Hematopoietic multipotent progenitor cell treated with erythropoietin and hydrocortisone succinate and interleukin-3 and kit ligand, for 6 days (in vitro differentiated cells): ENCODE data around the gene HMGA1.
A peak's percentile ranks its signal among the peaks of the same experiment; 100 is the strongest.

Source experiments
- DNase-seq: peaks from one replicate; pipeline ENCODE4 v3.0.0-alpha.2; 2015

The HMGA1 gene

DNA sequence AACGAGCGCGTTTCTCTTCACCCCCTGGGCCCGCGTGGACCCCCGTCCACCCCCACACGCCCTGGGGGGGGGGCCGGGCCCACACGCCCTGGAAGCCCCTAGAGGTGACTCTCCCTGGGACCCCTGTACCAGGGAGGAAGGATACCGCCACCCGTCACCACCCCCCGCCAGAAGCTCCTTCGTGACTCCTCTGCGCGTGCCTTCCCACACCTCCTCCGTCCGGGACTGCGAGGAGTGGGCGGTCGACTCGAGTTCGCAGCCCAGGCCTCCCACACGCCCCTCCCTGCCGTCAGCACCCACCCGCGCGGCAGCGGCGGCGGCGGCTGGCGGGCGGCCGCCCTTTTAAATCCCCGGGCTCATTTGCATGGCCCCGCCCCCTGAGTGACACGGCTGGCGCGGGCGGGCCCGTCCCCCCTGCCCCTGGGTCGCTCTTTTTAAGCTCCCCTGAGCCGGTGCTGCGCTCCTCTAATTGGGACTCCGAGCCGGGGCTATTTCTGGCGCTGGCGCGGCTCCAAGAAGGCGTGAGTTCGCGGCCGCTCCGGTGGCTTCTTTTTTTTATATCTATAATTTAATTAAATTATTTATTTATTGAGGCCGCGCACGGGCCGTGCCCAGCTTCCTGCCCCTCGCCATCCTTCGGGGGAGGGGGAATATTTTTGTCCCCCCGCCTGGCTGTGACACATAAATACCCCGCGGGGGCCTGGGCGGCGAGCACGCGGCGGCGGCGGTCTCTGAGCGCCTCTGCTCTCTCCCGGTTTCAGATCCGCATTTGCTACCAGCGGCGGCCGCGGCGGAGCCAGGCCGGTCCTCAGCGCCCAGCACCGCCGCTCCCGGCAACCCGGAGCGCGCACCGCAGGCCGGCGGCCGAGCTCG is at the start of gene HMGA1:
Gene HMGA1, plus strand, starts transcription at position 431 of the 873 bp plus-strand sequence. CDS start 3,908 bp downstream, outside the sequence.
- peak; percentile 97 for DNase-seq

DNA sequence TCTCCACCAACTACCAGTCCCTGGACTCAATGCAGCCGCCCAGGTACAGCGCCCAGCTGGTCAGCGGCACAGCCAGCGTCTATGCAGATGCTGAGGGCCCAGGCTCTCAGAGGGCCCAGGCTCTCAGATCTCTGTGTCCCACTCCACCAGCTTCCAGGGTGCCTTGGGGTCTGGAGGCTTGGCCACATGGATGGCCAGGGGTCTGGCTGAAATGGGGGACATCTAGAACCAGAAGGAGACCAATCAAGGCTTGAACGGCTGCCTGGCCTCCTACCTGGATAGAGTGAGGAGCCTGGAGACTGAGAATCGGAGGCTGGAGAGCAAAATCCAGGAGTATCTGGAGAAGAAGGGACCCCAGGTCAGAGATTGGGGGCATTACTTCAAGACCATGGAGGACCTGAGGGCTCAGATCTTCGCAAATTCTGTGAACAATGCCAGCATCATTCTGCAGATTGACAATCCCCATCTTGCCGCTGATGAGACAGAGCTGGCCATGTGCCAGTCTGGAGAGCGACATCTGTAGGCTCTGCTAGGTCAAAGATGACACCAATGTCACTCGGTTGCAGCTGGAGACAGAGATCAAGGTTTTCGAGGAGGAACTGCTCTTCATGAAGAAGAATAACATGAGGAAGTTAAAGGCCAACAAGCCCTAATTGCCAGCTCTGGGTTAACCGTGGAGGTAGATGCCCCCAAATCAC is 46.7 kb upstream of the HMGA1 start:
- peak; percentile 76 for DNase-seq

- no peak for DNase-seq
Observed at GRCh38 chr6:34190504-34191122, 46.1 kb upstream of the HMGA1 start.

GRCh38 chr6:34194772-34195171 is 41.9 kb upstream of the HMGA1 start:
- no peak for DNase-seq

DNA sequence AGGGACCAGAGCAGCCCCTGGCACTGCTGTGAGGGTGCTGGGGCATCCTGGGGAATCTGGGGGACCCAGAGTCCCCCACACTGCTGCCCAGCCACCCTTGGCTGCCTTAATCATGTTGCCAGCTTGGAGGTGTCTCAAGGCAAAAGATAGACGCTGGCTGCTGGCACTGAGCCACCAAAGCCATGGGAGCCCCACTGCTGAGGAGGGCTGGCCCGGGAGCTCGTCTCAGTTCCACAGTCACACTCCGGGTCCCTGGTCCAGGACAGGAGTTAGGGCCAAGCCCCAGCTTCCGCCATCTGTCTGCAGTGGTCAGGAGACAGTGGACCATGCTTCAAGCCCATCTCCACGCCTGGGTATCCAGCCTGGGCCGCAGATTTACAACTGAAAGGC is 41.0 kb upstream of the HMGA1 start:
- DNase-seq: no peak

DNA sequence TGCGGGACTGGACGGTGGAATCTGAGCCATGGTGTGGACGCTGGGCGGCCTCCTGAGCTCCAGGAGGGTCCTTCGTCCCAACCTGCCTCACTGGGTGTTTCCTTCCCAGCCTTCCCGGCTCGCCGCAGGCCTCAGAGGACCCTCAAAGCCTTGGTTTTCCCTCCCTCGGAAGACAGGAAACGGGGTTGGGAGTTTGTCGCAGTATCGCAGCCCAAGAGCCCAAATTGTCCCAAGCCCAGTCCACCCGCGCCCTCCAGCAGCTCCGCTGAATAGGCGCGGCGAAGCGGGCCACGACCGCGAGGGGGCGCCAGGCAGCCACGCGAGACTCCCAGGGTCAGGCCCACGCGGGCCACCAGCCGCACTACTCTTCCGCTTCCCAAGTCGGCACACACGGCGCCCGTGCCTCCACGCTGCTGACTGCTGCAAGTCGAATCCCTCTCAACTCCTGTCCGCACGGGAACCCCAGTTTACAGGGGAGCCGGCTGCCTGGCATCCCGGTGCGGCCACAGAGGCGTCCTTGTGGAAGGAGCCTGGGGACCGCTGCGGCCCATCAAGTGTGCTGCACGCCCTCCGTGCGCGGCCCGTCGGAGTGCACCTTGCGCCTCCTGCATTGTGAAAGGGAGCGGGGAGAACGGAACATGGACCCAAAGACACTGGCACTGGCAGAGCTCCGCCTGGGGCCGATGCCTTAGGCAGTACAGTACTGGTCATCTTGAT is 40.4 kb upstream of the HMGA1 start:
- peak; percentile 86 for DNase-seq

DNA sequence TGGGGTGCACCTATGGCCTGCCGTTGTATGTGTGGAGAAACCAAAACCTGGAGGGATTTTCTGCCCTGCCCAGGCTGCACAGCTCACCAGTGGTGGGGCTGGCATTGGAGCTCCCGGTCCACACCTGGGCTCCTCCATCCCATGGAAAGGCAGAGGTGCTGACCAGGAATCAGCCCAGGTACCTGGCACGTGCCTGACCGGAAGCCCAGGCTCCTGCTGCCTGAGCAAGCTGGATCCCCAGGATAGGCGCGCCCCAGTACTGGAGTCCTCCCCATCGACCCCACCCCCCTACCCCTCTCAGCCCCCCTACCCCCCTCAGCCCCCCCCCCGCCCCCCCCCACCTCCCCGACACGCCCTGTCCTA is 39.9 kb upstream of the HMGA1 start:
- no peak for DNase-seq

GRCh38 chr6:34200340-34200971 is 36.2 kb upstream of the HMGA1 start:
- no peak for DNase-seq

DNA sequence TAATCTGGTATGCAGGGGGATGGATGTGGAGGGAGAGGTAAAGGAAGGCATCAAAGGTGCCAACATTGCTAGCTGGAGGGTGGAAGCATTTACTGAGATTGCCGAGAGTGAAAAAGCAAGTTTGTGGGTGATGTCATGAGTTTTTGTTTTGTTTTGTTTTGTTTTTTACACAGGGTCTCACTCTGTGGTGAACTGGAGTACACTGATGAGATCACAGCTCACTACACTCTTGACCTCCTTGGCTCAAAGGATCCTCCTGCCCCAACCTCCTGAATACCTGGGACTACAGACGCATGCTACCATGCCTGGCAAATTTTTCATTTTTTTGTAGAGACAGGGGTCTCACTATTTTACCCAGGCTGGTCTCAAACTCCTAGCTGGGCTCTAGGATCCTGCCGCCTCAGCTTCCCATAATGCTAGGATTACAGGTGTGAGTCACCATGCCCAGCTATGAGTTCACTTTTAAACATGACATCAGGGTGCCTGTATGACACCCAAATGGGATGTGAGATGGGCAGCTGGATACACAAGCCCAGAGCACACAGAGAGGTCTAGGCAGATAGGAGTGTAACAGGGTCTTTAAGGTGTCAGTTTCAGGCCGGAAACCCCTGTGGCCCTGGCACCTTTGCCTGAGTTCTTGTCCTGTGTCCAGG is 35.1 kb upstream of the HMGA1 start:
- no peak for DNase-seq

DNA sequence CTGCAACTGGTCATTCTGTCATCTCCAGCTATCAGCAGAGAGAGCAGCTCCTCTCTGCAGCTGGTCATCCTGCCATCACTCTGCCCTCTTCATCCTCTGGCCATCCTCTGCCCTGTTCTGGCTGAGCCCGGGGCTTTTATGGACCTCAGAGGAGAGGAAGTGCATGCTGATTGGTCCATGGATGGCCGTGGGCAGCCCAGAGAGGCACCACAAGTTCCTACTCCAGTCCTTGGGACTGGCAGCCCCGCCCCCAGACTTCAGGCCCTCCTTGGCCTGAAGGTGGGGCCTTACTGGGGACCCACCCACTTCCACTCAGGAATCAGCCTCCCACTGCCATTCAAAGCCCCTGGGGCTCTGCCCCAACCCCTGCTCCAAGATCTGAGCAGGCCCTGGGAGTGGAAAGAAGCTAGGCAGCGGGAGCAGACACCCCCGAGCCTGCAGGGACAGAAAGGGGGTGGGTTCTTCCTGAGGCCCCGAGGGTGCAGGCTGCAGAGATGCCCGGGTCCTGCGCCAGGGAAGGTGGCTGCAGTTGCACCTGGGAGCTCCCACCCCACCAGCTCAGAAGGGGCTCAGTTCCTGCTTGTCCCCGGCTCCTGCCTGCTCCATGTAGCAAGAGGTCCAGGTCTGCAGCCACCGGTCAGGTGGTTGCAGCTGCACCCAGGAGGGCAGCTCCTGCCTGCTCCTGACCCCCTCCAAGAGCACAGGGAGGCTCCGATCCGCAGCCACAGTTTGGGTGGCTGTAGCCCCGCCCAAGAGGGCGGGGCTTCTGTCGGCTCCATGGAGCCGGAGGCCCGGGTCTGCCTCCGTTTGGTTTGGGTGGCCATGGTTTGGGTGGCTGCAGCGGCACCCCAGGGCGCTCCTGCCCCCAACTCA is 34.1 kb upstream of the HMGA1 start:
- no peak for DNase-seq

GRCh38 chr6:34204693-34205092 is 32.0 kb upstream of the HMGA1 start:
- no peak for DNase-seq

DNA sequence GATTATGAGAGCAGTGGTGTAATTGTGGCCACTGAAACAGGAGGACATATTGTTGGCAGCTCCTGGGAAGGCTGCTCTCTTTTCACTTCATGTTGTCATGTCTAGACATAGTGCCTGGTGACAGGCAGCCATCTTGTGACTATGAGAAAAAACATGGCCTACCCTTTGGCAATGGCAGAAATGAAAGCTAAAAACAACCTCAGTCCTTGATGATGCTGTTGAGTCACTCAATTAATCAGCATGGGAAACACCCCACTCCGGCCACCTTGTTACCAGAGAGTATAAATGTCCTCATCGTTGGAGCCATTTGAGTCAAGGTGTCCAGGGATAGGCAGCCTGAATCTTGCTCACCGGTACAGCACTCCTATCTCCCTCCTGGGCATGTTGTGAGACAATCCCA is 31.2 kb upstream of the HMGA1 start:
- no peak for DNase-seq

DNA sequence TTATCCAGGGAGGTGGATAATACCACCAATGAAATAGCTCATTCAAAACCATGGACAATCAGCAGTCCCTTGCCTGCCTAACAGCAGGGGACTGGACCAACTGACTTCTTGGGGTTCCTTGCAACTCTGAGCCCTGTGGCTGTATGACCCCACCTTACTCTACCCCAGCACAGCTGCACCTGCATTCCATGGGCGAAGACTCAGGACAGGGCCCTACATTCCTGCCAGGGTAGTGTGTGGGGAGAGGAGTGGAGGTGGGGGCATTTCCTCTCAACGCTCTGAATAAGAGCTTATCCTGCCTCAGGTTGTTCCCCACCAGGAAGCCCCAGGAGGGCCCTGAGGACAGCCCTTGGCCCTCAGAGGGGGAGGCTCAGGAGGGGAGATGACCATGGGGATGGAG is 30.8 kb upstream of the HMGA1 start:
- no peak for DNase-seq

DNA sequence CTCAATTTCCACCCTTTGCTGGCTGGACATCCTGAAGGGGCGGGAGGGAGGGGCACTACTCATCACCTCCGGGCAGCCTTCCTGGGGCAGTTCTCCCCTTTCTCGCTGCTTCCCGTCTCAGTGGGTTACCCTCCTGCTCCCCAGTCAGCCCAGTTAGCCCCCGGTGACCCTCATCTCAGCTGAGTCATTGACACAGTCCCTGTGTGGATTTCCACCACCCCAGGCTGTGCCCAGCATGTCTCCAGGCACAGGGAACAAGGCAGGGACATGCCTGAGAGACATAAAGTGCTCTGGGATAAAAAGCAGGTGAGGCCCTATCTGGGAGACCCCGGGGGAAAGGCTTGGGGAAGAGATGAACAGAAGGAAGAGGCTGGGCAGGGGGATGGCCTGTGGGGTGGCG is 29.9 kb upstream of the HMGA1 start:
- DNase-seq: no peak

DNA sequence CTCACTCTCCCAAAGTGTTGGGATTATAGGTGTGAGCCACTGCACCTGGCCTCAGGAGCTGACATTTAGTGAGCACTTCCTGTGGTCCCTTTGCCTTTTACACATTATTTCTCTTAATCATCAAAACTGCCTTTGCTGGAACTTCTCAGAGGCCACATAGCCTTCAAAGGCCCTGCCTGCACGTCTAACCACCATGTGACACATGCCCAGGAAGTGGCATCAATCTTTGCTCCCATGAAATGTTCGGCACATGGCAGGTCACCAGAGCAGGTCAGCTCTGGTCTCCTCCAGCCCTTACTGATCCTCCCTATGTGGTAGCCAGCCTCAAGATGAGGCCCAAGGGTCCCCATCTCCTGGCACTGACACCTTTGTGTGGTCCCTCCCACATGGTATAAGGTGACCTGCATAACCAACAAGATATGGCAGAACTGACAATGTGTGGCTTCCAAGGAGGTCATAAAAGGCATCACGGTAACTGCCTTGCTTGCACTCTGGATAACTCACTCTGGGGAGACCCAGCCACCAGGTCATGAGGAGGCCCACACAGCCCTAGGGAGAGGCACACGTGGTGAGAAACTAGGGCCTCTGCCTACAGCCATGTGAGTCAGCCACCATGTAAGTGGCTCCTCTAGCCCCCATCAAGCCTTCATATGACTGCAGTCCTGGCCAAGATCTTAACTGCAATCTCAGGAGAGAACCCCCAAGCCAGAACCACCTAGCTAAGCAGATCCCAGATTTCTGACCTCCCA is 28.8 kb upstream of the HMGA1 start:
- DNase-seq: no peak

- no peak for DNase-seq
Observed at GRCh38 chr6:34213772-34214171, 22.9 kb upstream of the HMGA1 start.

DNA sequence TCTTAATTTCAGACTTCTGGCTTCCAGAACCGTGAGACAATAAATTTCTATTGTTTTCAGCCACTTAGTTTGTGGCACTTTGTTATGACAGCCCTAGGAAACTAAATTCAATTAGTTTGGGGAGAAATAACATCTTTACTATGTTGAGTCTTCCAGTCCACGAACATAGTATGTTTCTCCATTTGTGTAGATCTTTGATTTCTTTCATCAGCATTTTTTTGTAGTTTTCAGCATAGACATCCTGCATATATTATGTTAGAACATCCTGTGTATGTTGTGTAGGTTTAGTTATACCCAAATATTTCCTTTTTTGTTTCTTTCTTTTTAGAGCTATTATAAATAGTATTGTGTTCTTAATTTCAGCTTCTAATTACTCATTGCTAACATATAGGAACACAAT is 18.0 kb upstream of the HMGA1 start:
- DNase-seq: no peak

DNA sequence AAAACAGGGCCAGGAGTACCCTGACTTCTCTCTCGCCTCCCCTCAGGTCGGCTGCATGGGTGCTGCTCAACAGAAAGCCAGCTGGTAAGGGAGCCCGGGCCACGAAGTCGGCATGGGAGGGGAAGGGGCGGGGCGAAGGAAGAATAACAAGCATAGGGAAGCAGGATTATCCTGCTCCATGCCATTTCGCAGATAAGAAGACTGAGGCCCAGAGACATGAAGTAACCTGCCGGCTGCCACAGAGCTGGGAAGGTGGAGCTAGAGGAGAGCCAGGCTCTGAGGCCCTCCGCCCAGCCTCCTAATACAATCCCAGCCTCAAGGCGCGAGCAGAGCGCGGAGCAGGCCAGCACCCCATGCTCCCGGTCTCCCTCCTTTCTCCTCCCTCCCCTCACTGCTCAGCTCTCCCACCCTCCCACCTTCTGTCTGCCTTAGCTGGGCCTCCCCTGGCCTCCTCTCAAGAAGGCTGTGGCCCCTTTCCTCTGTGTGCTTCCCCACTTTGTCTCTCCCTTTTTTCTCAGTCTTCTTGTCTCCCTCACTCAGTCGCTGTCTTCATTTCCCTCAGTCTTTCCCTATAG is 13.2 kb upstream of the HMGA1 start:
- peak; percentile 36 for DNase-seq

- peak; percentile 95 for DNase-seq
Observed at GRCh38 chr6:34223956-34224940, 12.4 kb upstream of the HMGA1 start.
